Measurements from ENCODE around the gene FBLN1.

Gene FBLN1

GRCh38 chr22:45568213-45568612, 65.5 kb downstream of the FBLN1 start:
- in situ Hi-C loops (cut with HindIII; ENCODE audit: low sequenced_read_pairs), result no loop called here
- TF ChIP-seq, protein P1, sequence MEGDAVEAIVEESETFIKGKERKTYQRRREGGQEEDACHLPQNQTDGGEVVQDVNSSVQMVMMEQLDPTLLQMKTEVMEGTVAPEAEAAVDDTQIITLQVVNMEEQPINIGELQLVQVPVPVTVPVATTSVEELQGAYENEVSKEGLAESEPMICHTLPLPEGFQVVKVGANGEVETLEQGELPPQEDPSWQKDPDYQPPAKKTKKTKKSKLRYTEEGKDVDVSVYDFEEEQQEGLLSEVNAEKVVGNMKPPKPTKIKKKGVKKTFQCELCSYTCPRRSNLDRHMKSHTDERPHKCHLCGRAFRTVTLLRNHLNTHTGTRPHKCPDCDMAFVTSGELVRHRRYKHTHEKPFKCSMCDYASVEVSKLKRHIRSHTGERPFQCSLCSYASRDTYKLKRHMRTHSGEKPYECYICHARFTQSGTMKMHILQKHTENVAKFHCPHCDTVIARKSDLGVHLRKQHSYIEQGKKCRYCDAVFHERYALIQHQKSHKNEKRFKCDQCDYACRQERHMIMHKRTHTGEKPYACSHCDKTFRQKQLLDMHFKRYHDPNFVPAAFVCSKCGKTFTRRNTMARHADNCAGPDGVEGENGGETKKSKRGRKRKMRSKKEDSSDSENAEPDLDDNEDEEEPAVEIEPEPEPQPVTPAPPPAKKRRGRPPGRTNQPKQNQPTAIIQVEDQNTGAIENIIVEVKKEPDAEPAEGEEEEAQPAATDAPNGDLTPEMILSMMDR (IDR thresholded peaks at IDR 0.05; ENCODE audit: low read depth, low read length, missing control alignments), result no peak
- H3K4me3 ChIP-seq (ENCODE audit: low read depth, low read length), result no peak overlapping the region
- no peak for DNase-seq (ENCODE audit: low read depth)

- no peak for DNase-seq (ENCODE audit: low read depth)
- TF ChIP-seq, protein P1 (IDR thresholded peaks at IDR 0.05; ENCODE audit: low read depth, low read length, missing control alignments), result no peak
- in situ Hi-C loops (cut with HindIII; ENCODE audit: low sequenced_read_pairs), result no loop called here
- H3K4me3 ChIP-seq (ENCODE audit: low read depth, low read length), result no peak overlapping the region
Observed at GRCh38 chr22:45571089-45571488, 68.4 kb downstream of the FBLN1 start.

DNA sequence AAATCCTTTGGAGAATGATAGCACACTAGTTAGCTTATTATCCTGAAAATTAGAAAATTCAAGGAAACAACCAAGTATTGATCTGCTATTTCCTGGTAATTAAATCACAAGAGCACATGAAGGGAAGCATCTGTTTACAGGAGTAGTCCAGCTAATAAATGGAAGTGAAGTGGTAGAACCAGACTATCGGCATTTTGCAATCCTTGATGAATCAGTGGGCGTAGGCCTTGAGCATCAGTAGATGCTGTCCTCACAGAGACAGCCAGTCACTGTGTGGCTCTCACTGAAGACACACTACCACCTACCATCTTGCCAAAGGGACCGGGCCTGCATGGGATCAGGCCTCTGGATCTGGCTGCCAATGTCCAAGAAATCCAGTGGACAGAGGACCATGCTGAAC, 69.8 kb downstream of the FBLN1 start:
- in situ Hi-C loops (cut with HindIII; ENCODE audit: low sequenced_read_pairs), result no loop called here
- H3K4me3 ChIP-seq (ENCODE audit: low read depth, low read length), result no peak overlapping the region
- no peak for DNase-seq (ENCODE audit: low read depth)
- TF ChIP-seq, protein P1 (IDR thresholded peaks at IDR 0.05; ENCODE audit: low read depth, low read length, missing control alignments), result no peak

GRCh38 chr22:45574069-45574703, 71.5 kb downstream of the FBLN1 start:
- no peak overlapping the region for H3K4me3 ChIP-seq (ENCODE audit: low read depth, low read length)
- in situ Hi-C loops (cut with HindIII; ENCODE audit: low sequenced_read_pairs), result no loop called here
- no peak for DNase-seq (ENCODE audit: low read depth)
- TF ChIP-seq, protein P1 (IDR thresholded peaks at IDR 0.05; ENCODE audit: low read depth, low read length, missing control alignments), result no peak

- DNase-seq (ENCODE audit: low read depth), result no peak
- H3K4me3 ChIP-seq (ENCODE audit: low read depth, low read length), result no peak overlapping the region
- TF ChIP-seq, protein P1 (IDR thresholded peaks at IDR 0.05; ENCODE audit: low read depth, low read length, missing control alignments), result no peak
- in situ Hi-C loops (cut with HindIII; ENCODE audit: low sequenced_read_pairs), result no loop called here
Observed at GRCh38 chr22:45575173-45575572, 72.5 kb downstream of the FBLN1 start.

DNA sequence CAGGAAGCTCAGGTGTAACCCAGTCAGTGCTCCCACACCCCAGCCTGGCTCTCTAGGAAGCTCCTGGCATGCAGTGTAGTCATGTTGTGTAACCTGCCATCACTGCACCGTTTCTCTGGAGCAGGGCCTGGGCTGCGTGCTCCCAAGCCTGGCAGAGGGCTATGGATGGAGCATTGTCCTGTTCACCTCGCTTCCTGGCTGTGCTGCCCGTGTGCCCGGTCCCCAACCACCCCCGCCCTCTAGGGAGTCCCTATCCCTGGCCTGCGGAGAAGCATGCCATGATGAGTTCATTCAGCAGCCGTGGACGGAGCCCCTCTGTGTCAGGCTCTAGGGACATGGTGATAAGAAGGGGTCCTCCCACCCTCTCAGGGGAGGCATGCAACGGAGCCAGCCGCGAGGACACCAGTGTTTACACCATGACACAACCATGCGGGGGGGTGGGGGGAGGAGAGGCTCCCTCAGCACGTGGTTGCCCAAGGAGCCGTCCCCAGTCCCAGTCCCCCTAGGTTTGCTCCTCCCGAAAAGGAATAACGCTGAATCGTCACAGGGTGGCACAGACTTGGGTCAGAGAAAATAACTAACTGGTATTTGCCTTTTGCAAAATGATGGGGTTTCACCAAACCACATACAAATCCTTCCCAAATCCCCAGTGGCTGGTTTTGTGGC, 73.1 kb downstream of the FBLN1 start:
- TF ChIP-seq, protein P1 (IDR thresholded peaks at IDR 0.05; ENCODE audit: low read depth, low read length, missing control alignments), result no peak
- DNase-seq (ENCODE audit: low read depth), result no peak
- no peak overlapping the region for H3K4me3 ChIP-seq (ENCODE audit: low read depth, low read length)
- in situ Hi-C loops (cut with HindIII; ENCODE audit: low sequenced_read_pairs), result no loop called here

Data from astrocyte of the cerebellum (primary cell).